PC-3 (cell line): ENCODE measurements around the gene RNF157.

Experiments used
- EZH2 ChIP-seq: fragments of 300-600 bp; sonication (generic); IDR thresholded peaks from one replicate; pipeline ENCODE4 v1.6.1; 2017; ENCODE audit warnings: antibody characterized with exemption, mild to moderate bottlenecking, low read length; ENCODE audit not compliant: unreplicated experiment
- EZH2phosphoT487 ChIP-seq: fragments of 300-600 bp; sonication (generic); IDR thresholded peaks from 2 replicates; pipeline ENCODE4 v1.6.1; 2018; ENCODE audit warnings: mild to moderate bottlenecking, antibody characterized with exemption, low read length, borderline replicate concordance
- TF ChIP-seq, protein P1 (sequence below): fragments of 300-600 bp; sonication (generic); conservative IDR thresholded peaks from 2 replicates; pipeline ENCODE4 v1.5.1; 2017; ENCODE audit warnings: antibody characterized with exemption, low read depth, mild to moderate bottlenecking, low read length

DNA sequence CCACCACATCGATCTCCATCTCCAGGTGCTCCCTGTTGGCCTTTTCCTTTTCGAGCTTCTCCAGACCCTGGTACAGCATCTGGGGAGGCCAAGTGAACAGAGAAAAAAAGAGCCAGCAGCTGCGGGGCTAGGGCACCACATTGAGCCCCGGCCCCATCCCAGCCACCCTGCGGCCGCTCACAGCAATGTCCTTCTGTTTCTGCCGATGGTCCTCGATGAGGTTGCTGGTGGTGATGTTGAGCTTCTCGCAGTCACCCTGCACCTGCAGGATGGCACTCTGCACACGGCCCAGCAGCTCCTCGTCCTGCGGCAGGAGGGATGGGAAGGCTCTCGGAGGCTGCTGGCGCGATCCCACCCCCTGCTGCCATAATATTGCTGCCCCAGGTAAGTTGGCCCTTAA, 40.4 kb upstream of the RNF157 start:
- TF ChIP-seq, protein P1, sequence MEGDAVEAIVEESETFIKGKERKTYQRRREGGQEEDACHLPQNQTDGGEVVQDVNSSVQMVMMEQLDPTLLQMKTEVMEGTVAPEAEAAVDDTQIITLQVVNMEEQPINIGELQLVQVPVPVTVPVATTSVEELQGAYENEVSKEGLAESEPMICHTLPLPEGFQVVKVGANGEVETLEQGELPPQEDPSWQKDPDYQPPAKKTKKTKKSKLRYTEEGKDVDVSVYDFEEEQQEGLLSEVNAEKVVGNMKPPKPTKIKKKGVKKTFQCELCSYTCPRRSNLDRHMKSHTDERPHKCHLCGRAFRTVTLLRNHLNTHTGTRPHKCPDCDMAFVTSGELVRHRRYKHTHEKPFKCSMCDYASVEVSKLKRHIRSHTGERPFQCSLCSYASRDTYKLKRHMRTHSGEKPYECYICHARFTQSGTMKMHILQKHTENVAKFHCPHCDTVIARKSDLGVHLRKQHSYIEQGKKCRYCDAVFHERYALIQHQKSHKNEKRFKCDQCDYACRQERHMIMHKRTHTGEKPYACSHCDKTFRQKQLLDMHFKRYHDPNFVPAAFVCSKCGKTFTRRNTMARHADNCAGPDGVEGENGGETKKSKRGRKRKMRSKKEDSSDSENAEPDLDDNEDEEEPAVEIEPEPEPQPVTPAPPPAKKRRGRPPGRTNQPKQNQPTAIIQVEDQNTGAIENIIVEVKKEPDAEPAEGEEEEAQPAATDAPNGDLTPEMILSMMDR: no peak
- no peak for TF ChIP-seq EZH2
- TF ChIP-seq EZH2phosphoT487: no peak
